OCI-M2 (cell line): ENCODE results near the gene SHROOM2.

Source experiments
- DNase-seq: peaks from one replicate; lab custom pipeline; 2025; ENCODE audit not compliant: unreplicated experiment; lab: John Stamatoyannopoulos, UW

Gene SHROOM2

DNA sequence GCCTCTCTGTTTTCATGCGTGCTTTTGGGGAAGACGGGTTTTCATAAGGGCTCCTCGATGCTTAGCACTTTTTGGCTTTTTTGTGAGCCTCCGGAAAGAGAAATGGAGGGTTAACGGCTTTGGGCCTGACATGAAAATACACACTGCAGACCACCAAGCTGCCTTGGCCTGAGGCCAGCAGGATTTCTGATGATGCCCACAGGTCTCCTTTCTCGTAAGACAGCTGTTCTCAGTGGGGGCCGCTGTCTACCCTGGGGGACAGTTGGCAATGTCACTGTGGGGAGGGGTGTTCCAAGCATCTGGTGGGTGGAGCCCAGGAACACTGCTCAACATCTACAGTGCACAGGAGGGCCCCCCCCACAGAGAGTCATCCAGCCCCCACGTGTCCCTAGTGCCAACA lies 151.5 kb downstream of the SHROOM2 start:
- no peak for DNase-seq

DNA sequence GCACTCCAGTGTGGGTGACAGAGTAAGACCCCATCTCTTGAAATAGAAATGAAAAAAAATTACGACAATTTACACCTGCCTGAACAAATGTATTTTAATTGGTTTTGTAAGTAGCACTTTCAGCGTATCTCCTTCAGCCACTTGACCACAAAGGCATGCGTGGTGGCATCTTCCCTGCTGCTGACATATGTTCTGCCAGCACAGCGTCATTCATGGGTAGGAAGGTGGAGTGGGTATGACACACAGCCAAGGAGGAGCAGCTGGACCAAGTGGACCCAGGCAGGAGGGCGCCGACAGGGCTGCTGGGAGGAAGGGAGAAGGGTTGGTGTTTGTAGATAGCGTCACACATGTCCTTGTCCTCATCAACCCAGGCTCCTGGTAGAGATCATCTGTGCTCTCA lies 152.3 kb downstream of the SHROOM2 start:
- no peak for DNase-seq

DNA sequence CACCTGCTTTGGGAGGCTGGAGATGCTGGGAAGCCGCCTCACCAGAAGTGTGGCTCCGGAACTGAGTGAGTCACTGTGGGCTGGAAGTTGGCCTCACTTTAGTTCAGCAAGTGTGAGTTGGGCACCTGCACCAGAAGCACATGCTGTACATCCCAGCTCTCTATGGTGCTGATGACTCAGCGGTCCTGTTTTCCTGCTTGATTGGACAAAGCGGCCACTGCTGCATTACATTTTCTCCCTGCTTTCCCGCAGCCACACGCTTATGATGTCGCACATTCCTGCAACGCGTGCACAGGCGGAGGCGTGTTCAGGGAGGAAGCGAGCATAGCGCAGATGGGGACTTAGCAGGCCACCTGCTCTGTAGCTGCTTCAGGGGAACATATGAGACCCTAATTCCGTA lies 154.2 kb downstream of the SHROOM2 start:
- no peak for DNase-seq

DNA sequence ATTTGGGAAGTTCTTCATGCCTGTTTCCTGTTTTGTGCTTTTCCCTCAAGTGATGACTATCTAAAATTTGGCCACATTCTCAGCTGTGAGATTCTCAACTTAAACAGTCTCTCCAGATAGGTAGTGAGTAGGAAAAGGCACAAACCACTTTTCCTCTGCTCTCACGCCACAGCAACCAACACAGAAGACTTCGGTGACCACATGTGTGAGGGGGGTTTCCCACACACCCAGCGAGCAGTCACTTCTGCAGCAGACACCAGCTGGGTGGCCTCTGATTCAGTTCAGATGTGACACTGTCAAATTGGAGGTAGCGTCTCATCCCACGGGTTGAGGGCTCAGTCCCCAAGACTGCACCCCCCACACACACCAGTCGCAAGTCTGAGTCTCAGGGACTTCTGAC lies 155.9 kb downstream of the SHROOM2 start:
- DNase-seq, result no peak

DNA sequence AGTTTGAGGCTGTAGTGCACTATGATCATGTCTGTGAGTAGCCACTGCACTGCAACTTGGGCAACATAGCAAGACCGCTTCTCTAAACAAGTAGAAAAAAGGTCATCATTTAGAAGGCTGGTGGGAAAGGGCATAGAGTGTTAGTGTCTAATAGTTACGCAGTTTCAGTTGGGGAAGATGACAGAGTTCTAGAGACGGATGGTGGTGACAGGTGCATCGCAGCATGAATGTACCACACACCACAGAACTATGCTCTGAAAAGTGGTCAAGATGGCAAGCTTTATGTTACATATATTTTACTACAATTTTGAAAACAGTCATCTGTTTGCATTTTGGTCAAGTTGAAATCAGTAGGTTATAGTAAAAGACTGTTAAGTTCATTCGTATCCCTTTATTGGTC lies 157.2 kb downstream of the SHROOM2 start:
- DNase-seq, result no peak

DNA sequence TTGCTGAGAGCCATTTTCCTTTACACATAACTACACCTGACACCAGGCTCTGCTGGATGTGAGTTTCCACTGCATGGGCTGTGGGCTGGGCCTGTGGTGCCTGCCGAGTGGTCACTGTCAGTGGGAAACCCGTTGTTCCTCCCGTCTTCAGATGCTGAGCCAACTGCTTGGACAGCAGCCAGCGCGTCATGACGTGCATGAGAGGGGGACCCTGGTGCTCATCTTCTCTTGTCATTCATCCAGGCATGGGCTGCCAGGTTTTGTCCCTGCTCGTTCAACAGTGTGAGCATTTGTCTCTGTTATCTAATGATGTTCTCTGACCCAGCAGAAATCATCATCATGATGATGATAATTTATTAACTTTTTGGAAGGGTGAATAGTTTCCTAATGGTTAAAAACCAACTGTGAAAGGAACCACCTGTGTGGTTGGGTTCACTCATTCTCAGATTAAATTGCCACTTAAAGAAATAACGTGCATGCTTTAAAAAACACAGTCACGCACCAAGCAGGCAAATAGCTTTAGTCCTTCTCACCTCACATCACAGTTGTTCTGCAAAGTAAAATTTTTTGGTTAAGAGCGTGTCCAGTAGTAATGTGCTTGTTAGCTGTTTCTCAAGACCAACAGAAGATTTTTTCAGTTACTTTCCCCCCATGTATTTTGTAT lies 161.0 kb downstream of the SHROOM2 start:
- no peak for DNase-seq

DNA sequence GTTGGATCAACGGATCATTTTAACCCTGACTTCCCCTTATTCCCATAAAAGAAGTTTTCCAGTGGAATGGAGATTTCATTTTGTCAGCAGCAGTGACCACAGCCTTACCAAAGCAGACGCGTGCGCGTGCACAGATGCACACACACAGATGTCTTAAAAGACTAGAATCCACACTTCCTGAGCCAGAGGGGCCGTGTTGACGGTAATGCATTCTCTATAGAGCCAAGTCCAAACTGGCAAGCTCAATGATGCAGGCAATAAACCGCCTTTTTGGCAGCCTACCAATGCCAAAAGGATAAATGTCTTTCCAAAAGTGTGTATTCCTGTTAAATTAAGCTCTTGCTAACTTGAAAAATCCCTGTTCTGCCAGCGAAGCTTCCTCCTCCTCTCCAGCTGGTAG lies 162.2 kb downstream of the SHROOM2 start:
- no peak for DNase-seq

DNA sequence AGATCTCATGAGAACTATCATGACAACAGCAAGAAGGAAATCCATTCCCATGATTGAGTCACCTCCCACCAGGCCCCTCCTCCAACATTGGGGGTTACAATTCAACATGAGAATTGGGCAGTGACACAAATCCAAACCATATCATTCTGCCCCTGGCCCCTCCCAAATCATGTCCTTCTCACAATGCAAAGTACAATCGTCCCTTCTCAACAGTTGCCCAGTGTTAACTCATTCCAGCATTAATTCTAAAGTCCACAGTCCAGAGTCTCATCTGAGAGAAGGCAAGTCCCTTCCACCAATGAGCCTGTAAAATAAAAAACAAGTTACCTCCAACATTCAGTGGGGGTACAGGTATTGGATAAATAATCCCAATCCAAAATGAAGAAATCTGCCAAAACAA lies 166.1 kb downstream of the SHROOM2 start:
- DNase-seq, result no peak

DNA sequence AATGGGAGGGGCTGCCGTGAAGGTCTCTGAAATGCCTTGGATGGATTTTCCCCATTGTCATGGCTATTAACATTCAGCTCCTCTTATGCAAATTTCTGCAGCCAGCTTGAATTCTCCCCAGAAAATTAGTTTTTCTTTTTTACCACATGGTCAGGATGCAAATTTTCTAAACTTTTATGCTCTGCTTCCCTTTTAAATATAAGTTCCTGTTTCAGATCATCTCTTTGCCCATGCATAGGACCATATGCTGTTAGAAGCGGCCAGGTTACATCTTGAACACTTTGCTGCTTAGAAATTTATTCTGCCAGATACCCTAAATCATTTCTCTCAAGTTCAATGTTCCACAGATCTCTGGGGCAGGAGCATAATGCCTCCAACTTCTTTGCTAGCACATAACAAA lies 167.2 kb downstream of the SHROOM2 start:
- no peak for DNase-seq

DNA sequence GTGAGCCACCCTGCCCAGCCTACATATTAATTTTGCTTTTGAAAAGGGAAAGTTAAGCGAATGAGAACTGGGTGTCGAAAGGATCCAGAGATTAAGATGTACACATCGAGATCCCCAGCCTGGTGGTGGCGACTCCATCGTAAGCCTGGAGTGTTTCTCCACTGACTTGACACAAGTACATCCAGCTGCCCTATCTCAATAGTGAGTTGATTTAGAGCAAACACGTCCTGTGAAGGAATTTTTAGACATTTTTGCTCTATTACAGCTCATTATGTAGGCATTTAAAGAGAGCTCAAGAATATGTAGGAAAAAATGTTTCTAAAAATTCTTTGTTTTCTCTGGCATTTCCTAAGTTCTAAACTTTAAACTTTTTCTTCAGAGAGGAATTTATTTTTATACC lies 169.3 kb downstream of the SHROOM2 start:
- DNase-seq, result no peak

DNA sequence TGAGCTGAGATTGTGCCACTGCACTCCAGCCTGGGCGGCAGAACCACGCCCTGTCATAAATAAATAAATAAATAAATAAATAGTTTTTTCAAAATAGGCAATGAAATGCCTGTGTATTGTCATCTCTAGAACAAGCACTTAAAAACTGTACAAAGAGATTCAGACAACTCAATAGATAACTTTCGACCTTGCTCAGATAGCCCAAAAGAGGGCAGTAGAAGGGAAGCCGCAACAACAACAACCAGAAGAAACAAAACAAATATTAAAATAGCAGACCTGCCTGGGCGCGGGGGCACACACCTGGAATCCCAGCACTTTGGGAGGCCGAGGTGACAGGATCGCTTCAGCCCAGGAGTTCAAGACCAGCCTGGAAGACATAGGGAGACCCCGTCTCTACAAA lies 171.5 kb downstream of the SHROOM2 start:
- no peak for DNase-seq

DNA sequence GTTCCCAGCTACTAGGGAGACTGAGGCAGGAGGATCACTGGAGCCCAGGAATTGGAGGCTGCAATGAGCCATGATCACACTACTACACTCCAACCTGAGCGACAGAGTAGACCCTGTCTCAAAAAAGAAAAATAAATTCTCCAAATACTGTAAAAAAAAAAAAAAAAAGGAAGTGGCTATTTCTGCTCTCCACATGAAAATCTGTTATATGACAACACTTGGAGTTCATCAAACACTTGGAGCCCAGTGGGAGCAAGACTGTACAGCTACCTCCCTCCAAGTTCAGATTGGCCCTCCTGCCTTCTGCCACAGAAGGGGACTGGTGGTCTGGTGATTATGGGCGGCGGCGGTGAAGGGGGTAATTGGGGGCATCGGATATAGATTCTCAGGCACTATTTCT lies 172.0 kb downstream of the SHROOM2 start:
- no peak for DNase-seq

DNA sequence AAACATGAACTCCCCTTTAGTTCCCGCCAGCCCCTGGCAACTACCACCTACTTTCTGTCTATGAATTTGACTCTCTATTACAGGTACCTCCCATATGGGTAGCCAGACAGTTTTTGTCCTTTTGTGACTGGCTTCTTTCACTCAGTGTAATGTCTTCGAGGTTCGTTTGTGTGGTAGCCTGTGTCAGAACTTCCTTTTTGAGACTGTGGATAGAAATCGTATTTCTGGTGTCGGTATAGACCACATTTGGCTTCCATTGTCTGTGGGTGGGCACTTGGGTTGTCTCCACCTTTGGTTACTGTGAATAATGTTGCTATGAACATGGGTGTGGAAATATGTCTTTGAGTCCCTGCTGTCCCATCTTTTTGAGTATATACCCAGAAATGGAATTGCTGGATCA lies 175.5 kb downstream of the SHROOM2 start:
- no peak for DNase-seq

DNA sequence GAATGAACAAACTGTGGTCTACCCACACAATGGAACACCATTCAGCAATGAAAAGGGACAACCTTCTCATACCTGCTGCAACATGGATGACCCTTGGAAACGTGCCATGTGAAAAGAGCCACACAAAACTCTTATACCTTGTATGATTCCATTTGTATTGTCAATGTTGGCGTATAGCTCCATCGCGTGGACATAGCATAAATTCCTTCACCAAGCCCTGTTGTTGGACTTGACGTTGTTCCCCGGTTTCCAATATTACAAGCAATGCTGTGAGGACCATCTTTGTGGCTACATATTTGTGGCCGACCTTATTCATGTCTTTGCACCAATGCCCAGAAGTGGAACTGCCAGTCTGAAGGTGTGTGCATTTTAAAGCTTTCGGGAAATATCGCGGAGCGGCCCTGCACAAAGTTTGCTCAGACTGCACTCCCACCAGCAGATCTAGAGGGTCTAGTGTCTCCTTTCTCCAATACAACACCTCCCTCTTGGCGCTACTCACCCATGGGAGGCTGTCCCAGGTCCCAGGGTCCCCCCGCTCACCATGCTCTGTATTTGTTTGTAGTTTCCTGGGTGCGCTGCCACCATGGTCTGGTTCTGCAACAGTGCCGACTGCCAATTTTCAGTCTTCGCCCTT lies 180.7 kb downstream of the SHROOM2 start, which contains the start of gene CLDN34:
Gene CLDN34, plus strand, starts transcription at position 584 of the 634 bp plus-strand sequence. Its CDS starts 0 bp downstream, at position 584.
- no peak for DNase-seq

DNA sequence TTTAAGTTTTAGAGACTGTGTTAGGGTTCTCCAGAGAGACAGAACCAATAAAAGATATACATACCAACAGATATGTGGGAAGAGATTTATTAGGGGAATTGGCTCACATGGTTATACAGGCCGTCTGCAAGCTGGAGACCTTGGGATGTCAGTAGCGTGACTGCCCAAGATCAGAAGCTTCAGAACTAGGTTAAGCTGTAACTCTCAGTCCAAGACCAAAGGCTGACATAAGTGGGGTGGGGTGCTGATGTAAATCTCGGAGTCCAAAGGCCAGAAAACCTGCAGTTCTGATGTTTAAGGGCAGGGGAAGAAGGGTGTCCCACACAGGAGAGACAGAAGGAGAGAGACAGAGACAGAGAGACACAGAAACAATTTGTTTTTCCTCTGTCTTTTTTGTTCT lies 191.4 kb downstream of the SHROOM2 start:
- DNase-seq, result no peak

DNA sequence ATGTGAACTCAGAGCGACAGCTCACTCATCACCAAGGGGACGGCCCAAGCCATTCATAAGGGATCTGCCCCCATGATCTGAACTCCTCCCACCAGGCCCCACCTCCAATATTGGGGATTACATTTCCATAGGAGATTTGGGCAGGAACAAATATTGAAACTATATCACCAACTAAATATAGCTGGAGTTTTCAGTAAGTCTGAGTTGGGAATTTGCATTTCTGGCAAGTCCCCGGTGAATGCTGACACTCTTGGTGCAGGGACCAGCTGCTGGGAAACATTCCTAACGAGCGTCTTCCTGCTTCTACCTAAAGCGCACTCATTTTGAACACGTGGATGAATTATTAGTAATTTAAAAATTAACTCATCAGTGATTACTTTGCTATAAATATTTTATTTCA lies 194.2 kb downstream of the SHROOM2 start:
- no peak for DNase-seq

DNA sequence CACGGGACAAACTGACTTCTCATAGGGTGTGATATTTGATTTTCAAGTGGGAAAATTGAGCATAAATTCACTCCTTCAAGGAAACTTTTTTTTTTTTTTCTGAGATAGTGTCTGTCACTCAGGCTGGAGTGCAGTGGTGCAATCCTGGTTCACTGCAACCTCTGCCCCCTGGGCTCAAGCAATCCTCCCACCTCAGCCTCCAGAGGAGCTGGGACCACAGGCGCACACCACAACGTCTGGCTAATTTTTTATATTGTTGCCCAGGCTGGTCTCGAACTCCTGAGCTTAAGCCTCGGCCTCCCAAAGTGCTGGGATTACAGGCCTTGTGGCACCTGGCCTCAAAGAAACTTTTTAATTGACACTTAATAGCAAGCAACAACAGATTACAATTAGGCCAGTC lies 194.7 kb downstream of the SHROOM2 start:
- DNase-seq, result no peak

DNA sequence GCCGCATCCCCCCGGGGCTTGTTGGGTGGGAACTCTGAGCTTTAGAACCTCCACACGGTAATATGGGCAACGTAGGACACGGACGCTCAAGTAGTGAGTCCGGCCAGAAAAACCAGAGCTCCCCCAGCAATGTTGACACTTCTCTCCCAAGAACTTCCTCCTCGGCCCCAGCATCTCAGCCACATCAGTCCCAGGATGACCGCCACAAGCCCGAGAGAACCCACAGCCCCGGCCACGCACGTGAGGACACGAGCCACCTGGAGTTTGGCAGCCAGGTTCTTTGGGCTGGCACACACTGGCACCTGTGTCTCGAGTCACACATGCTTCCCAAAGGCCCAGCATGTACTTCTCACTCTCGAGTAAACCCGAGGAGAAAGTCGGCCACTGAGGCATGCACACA lies 197.2 kb downstream of the SHROOM2 start:
- no peak for DNase-seq

DNA sequence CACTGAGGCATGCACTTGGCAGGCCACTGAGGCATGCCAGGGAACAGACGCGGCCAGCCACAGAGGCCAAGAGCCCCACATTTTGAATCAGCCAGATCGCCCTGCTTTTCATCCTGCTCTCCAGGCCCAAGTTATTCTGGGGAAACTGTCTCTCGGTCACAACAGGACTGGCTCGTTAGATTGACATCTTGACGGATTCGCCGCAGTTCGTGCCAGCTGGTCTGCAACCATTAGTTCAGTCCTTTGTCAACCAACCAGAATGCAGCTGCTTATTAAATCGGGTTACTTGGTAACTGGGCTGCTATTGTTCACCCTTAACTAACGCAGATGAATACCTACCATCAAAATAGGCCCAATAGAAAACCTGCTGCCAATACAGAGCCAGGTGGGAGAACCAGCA lies 197.6 kb downstream of the SHROOM2 start:
- DNase-seq, result no peak

DNA sequence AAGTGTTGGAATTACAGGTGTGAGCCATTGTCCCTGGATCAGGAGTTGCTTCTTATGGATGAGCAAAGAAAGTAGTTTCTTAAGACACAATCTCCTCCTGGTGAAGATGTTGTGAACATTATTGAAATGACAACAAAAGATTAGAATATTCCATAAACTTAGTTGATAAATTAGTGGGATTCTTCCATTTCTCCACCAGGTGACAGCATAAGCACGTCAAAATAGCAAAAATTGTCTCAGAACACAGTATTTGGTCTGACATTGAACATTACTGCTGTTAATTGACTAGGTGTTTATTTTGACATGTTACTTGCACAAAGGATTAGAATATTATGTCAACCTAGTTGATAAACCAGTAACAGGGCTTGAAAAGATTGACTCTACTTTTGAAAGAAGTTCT lies 202.5 kb downstream of the SHROOM2 start:
- no peak for DNase-seq

DNA sequence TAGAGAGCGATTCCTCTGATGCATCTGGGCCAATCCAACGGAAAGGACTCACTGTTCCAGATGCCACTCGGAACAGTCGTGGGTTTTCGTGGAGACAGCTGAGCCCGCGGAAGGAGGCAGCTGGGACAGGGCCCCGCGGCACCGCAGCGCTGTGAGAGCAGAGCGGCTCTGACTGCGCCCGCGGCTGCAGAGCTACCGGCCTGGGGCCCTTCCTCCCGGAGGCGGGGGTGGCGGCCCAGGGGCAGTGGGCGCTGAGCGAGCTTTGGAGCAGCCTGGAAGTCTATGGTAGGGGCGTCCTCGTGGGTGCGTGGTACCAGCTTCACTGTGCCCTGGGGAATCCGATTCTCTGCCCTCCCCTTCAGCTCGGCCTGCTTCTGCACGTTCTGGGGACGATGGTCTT lies 205.8 kb downstream of the SHROOM2 start:
- no peak for DNase-seq

DNA sequence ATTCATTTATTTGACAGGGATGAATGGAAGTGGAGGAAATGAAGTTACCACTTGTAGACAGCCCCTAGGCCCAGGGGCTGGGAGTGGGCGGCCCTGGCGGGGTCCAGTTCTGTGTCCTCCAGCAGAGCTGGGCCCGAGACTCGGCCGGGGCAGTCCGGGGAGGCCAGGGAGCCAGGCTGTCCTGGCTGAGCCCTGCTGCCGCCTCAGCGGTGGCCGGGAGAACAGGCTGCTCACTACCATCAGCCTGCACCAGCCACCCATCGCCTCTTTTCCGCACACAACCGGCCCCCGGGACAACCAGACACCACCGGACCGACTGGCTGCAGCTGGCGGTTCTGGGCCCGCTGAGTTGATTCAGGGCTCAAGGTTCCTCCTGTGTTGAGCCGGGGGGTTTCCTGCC lies 206.5 kb downstream of the SHROOM2 start:
- DNase-seq, result no peak

DNA sequence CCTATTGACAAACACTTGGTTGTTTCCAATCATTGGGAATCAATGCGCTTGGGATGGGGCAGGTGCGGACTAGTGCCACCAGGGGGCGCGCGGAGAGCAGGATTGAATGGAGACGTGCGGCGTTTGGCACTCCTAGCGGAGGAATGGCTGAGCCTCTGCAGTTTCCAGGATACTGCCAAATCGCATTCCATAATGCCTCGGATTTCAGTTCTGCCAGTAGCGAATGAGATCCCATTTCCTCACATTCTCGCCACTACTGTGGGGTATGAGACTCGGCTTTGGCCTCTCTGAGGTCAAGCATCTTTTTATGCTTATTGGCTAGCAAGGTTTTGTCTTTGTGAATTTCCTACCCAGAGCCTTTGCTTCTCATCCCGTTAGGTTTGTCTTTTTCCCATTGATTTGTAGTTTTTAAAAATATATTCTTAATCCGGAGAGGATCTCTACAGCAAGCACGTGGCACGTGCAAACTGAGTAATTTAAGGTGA lies 209.7 kb downstream of the SHROOM2 start:
- no peak for DNase-seq
